CD14-positive monocyte (primary cell): ENCODE data around the gene TINAG. TPM values are rescaled to one million over a fixed set of nuclear protein-coding genes. Genes with fewer than 3 reads are reported as not detected.

Experiments used
- DNase-seq, 3 donors: peaks; one replicate each; pipeline ENCODE4 v3.0.0-alpha.2; 2011 to 2022
- H2AFZ ChIP-seq: 2 replicates; pipeline ENCODE4 v1.6.0; 2012; ENCODE audit warnings: mild to moderate bottlenecking, low read depth, low read length, inconsistent platforms; ENCODE audit not compliant: insufficient read depth, poor library complexity, severe bottlenecking
- H3K27ac ChIP-seq, 2 donors: 1 replicate in 1 of 2; 2 replicates in 1 of 2; pipeline ENCODE4 v1.5.1; 2012 to 2013; ENCODE audit warnings: low read length in 2 of 2, control low read depth in 1 of 2, inconsistent platforms in 1 of 2, low read depth in 1 of 2, mild to moderate bottlenecking in 1 of 2
- H3K27me3 ChIP-seq, 2 donors: one replicate each; pipeline versions ENCODE4 v1.6.0 to v1.6.1; 2011 to 2013; ENCODE audit warnings: low read length in 2 of 2; ENCODE audit not compliant: control insufficient read depth in 2 of 2, insufficient read depth in 2 of 2
- H3K36me3 ChIP-seq, 2 donors: replicated peaks in 1 of 2; 1 replicate in 1 of 2; 2 replicates in 1 of 2; pipeline versions ENCODE4 v1.5.1 to v1.6.1; 2012 to 2013; ENCODE audit warnings: low read length in 2 of 2, control low read depth in 1 of 2, inconsistent platforms in 1 of 2, mild to moderate bottlenecking in 1 of 2; ENCODE audit not compliant: insufficient read depth in 2 of 2, control insufficient read depth in 1 of 2
- H3K4me1 ChIP-seq, 2 donors: 1 replicate in 1 of 2; 2 replicates in 1 of 2; pipeline versions ENCODE4 v1.5.1 to v1.6.1; 2012 to 2013; ENCODE audit warnings: low read length in 2 of 2, control low read depth in 1 of 2, inconsistent platforms in 1 of 2, mild to moderate bottlenecking in 1 of 2, moderate library complexity in 1 of 2; ENCODE audit not compliant: insufficient read depth in 2 of 2, control insufficient read depth in 1 of 2
- H3K4me2 ChIP-seq: replicated peaks from 2 replicates; pipeline ENCODE3; 2012; ENCODE audit warnings: low read length, moderate library complexity, mild to moderate bottlenecking; ENCODE audit not compliant: poor library complexity, severe bottlenecking; ENCODE audit errors: extremely low read depth
- H3K4me3 ChIP-seq, 3 experiments: fragments of 200-600 bp in 1 of 3; sonication (generic) in 1 of 3; replicated peaks in 1 of 3; 1 replicate in 2 of 3; 2 replicates in 1 of 3; pipeline ENCODE4 v1.5.1; 2011 to 2013; ENCODE audit warnings: low read length in 3 of 3, mild to moderate bottlenecking in 3 of 3, control low read depth in 2 of 3, low read depth in 2 of 3, inconsistent platforms in 1 of 3, moderate library complexity in 1 of 3
- H3K79me2 ChIP-seq: 2 replicates; pipeline ENCODE4 v1.6.0; 2012; ENCODE audit warnings: mild to moderate bottlenecking, control low read depth, inconsistent platforms, low read length, moderate library complexity; ENCODE audit not compliant: insufficient read depth
- H3K9ac ChIP-seq: 2 replicates; pipeline ENCODE4 v1.6.0; 2017; ENCODE audit warnings: low read length, mild to moderate bottlenecking; ENCODE audit not compliant: insufficient read depth, poor library complexity, severe bottlenecking
- H3K9me3 ChIP-seq, 2 donors: replicated peaks in 1 of 2; 1 replicate in 1 of 2; 2 replicates in 1 of 2; pipeline versions ENCODE4 v1.5.1 to v1.6.1; 2012 to 2013; ENCODE audit warnings: low read length in 2 of 2, control low read depth in 1 of 2; ENCODE audit not compliant: control insufficient read depth in 1 of 2, insufficient read depth in 1 of 2
- H4K20me1 ChIP-seq: 2 replicates; pipeline ENCODE4 v1.6.0; 2012; ENCODE audit warnings: mild to moderate bottlenecking, low read length, control low read depth, moderate library complexity; ENCODE audit not compliant: insufficient read depth
- H3K27ac Mint-ChIP-seq, 7 donors: one replicate each; pipeline ENCODE4 v1.8.0; 2020; ENCODE audit warnings: mild to moderate bottlenecking in 7 of 7, mixed read lengths in 7 of 7, moderate library complexity in 6 of 7, inconsistent platforms in 2 of 7
- H3K27me3 Mint-ChIP-seq, 3 donors: one replicate each; pipeline ENCODE4 v1.8.0; 2021 to 2022; ENCODE audit warnings: low read depth in 3 of 3, mild to moderate bottlenecking in 3 of 3, mixed read lengths in 3 of 3, moderate library complexity in 3 of 3, inconsistent platforms in 1 of 3
- H3K36me3 Mint-ChIP-seq, 2 donors: one replicate each; pipeline ENCODE4 v1.8.0; 2020; ENCODE audit warnings: mixed read lengths in 2 of 2, inconsistent platforms in 1 of 2, mild to moderate bottlenecking in 1 of 2
- H3K4me1 Mint-ChIP-seq: one replicate; pipeline ENCODE4 v1.8.0; 2020; ENCODE audit warnings: mild to moderate bottlenecking, mixed read lengths
- H3K4me3 Mint-ChIP-seq, 2 donors: one replicate each; pipeline ENCODE4 v1.8.0; 2020; ENCODE audit warnings: mild to moderate bottlenecking in 2 of 2, mixed read lengths in 2 of 2, moderate library complexity in 1 of 2
- H3K9me3 Mint-ChIP-seq, 7 donors: one replicate each; pipeline ENCODE4 v1.8.0; 2020 to 2022; ENCODE audit warnings: mixed read lengths in 7 of 7, mild to moderate bottlenecking in 6 of 7, moderate library complexity in 6 of 7, inconsistent platforms in 2 of 7
- WGBS: methylation state at CpG from one replicate; pipeline ENCODE4 v1.1.5; 2013; ENCODE audit warnings: missing lambda C conversion rate; ENCODE audit not compliant: insufficient coverage; 5-methylcytosine and 5-hydroxymethylcytosine counted together
- intact Hi-C, 2 donors: fragments of 100-400 bp; cut with micrococcal nuclease; formaldehyde crosslinking; loops; one replicate each; pipeline versions ENCODE4 v1.15.0 to v1.15.1; 2023
- polyA plus RNA-seq, 3 donors: library from polyadenylated mRNA; depleted of rRNA in 1 of 3; unstranded in 2 of 3; stranded (reverse) in 1 of 3; fragments of 300-500 nt in 2 of 3; fragments of >200 nt in 1 of 3; fragmentation: Illumina TruSeq in 2 of 3; gene quantifications; 1 replicate in 2 of 3; 2 replicates in 1 of 3; pipeline ENCODE4 v1.2.3, GENCODE V29; 2012 to 2021
- TF ChIP-seq, protein P1 (sequence below): fragments of 200-600 bp; IDR thresholded peaks from one replicate; pipeline ENCODE4 v1.8.0; 2022; ENCODE audit warnings: antibody characterized with exemption, mild to moderate bottlenecking

Gene TINAG
- polyA plus RNA-seq, 3 donors = not detected

DNA sequence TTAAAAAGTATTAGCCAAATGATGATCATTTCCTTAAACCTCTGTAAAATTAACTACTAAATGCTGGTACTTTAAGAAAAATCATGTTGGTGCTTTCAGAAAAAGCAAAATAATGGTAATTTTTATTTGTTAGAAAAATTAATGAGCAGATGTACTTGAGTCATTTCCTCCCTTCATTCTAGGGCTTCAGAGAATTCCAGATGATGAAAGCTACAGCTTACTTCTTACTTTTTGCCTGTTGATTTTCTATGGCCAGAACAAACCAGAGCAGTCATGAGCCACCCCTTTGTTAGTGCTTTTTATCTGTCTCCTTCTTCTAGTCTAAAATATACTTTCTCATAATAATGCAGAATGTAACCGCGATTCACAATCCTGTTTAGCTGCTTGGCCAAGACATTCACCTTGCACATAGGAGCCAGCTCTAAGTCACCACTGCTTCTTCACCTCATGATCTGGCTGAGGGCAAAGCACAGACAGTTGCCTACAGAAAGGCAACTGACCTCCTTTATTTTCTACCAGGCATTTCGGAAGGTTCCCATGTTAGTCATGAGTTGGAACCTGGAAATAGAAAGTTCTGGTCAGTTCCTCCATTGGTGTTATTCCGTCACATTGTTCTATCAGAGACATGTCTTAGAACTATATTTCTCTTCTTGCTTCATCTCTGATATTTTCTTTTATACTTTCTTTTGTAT is 43.5 kb upstream of the TINAG start:
- TF ChIP-seq, protein P1, sequence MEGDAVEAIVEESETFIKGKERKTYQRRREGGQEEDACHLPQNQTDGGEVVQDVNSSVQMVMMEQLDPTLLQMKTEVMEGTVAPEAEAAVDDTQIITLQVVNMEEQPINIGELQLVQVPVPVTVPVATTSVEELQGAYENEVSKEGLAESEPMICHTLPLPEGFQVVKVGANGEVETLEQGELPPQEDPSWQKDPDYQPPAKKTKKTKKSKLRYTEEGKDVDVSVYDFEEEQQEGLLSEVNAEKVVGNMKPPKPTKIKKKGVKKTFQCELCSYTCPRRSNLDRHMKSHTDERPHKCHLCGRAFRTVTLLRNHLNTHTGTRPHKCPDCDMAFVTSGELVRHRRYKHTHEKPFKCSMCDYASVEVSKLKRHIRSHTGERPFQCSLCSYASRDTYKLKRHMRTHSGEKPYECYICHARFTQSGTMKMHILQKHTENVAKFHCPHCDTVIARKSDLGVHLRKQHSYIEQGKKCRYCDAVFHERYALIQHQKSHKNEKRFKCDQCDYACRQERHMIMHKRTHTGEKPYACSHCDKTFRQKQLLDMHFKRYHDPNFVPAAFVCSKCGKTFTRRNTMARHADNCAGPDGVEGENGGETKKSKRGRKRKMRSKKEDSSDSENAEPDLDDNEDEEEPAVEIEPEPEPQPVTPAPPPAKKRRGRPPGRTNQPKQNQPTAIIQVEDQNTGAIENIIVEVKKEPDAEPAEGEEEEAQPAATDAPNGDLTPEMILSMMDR = no peak
- Histone ChIP-seq H3K4me1 (no peaks in the 10 kb centered on the region), H3K4me2 (no peak overlapping the region), H3K9me3 (no peaks in the 10 kb centered on the region), H3K36me3 (no peaks in the 10 kb centered on the region), H2AFZ (no peak overlapping the region), H3K79me2 (no peaks in the 10 kb centered on the region), H3K27ac (no peak overlapping the region), H4K20me1 (no peaks in the 10 kb centered on the region), H3K4me3 (no peak overlapping the region), H3K27me3 (peaks cover 0 to 2% of the 10 kb centered on the region in 2 donors), H3K9ac (no peak overlapping the region)
- Mint-ChIP-seq H3K4me1 (no peaks in the 10 kb centered on the region), H3K27me3 (peaks cover 0 to 3% (median 0%) of the 10 kb centered on the region in 3 donors), H3K27ac (no peak overlapping the region), H3K4me3 (no peak overlapping the region), H3K36me3 (no peaks in the 10 kb centered on the region), H3K9me3 (no peaks in the 10 kb centered on the region)
- intact Hi-C loops = no loop called here
- WGBS = 100% methylated on average over 2 of the region's 4 CpGs
- DNase-seq = no peak

DNA sequence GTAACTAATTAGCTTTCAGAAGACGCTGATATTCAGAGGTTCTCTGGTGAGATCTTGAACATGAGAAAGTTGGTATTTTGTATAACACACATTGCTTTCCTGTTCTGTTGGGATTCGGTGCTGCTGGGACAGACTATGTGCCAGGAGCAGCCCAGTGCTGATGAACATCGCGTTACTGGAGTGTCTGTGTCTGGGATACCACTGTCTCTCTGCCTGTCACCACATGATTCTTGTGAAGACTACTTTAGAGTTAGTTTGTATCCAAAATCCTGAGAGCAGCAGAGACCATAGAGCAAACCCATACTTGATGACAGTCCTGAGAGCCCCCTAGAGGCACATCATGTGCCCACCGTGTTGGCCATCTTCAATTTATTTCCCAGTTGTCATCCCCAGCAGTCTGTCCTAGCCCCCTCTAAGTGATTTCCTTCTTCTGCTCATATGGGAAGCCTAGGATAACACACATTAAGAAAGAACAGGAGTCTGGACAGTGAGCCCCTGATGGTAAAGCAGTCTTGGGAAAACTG is 41.8 kb upstream of the TINAG start:
- Mint-ChIP-seq H3K9me3 (no peaks in the 10 kb centered on the region), H3K36me3 (no peaks in the 10 kb centered on the region), H3K27ac (no peak overlapping the region), H3K4me3 (no peak overlapping the region), H3K27me3 (peaks cover 0 to 3% (median 0%) of the 10 kb centered on the region in 3 donors), H3K4me1 (no peaks in the 10 kb centered on the region)
- Histone ChIP-seq H3K9ac (no peak overlapping the region), H3K79me2 (no peaks in the 10 kb centered on the region), H3K4me2 (no peak overlapping the region), H3K4me1 (no peaks in the 10 kb centered on the region), H3K4me3 (no peak overlapping the region), H2AFZ (no peak overlapping the region), H3K9me3 (no peaks in the 10 kb centered on the region), H3K36me3 (no peaks in the 10 kb centered on the region), H3K27me3 (no peaks in the 10 kb centered on the region), H3K27ac (no peak overlapping the region), H4K20me1 (no peaks in the 10 kb centered on the region)
- intact Hi-C loops = no loop called here
- TF ChIP-seq, protein P1 = no peak
- WGBS = 80% methylated on average over 2 of the region's 5 CpGs
- DNase-seq = no peak
